Measurements from ENCODE around the gene PLEKHG3.

The PLEKHG3 gene

GRCh38 chr14:64717870-64718269 is 13.6 kb downstream of the PLEKHG3 start:
- TF ChIP-seq FOXP2 (optimal IDR thresholded peaks at IDR 0.05; ENCODE audit: control extremely low read depth, extremely low read length, insufficient read depth) (no peak), EZH2 (IDR thresholded peaks at IDR 0.05) (no peak), POLR2AphosphoS5 (IDR thresholded peaks at IDR 0.05; ENCODE audit: borderline replicate concordance, low read depth, low read length) (no peak)
- Histone ChIP-seq H3K9me3 (ENCODE audit: low read depth, low read length) (peaks cover 7% of the 10 kb centered on the region; the same call in 1 of the 2 replicates), H3K4me3 (no peak overlapping the region), H3K36me3 (ENCODE audit: insufficient read depth, low read length) (peaks cover 4% of the 10 kb centered on the region), H3K27ac (no peak overlapping the region), H3K9ac (ENCODE audit: insufficient read length) (no peak overlapping the region)
- DNase-seq (ENCODE audit: low read depth, low spot score), result no peak

- H3K9me3 ChIP-seq (ENCODE audit: low read depth, low read length), result no peaks in the 10 kb centered on the region
- no peak for TF ChIP-seq FOXP2 (optimal IDR thresholded peaks at IDR 0.05; ENCODE audit: control extremely low read depth, extremely low read length, insufficient read depth)
- no peak for TF ChIP-seq POLR2AphosphoS5 (IDR thresholded peaks at IDR 0.05; ENCODE audit: borderline replicate concordance, low read depth, low read length)
- TF ChIP-seq EZH2 (IDR thresholded peaks at IDR 0.05), result no peak
- H3K27ac ChIP-seq, result no peak overlapping the region
- H3K36me3 ChIP-seq (ENCODE audit: insufficient read depth, low read length), result no peaks in the 10 kb centered on the region; the same call in 1 of the 2 replicates
- H3K4me3 ChIP-seq, result no peak overlapping the region
- H3K9ac ChIP-seq (ENCODE audit: insufficient read length), result no peak overlapping the region
- no peak for DNase-seq (ENCODE audit: low read depth, low spot score)
Observed at GRCh38 chr14:64718762-64719161, 14.5 kb downstream of the PLEKHG3 start.

- Histone ChIP-seq H3K36me3 (ENCODE audit: insufficient read depth, low read length) (no peaks in the 10 kb centered on the region; the same call in 1 of the 2 replicates), H3K4me3 (no peak overlapping the region), H3K27ac (no peak overlapping the region), H3K9me3 (ENCODE audit: low read depth, low read length) (no peaks in the 10 kb centered on the region), H3K9ac (ENCODE audit: insufficient read length) (no peak overlapping the region)
- TF ChIP-seq EZH2 (IDR thresholded peaks at IDR 0.05) (no peak), POLR2AphosphoS5 (IDR thresholded peaks at IDR 0.05; ENCODE audit: borderline replicate concordance, low read depth, low read length) (no peak), FOXP2 (optimal IDR thresholded peaks at IDR 0.05; ENCODE audit: control extremely low read depth, extremely low read length, insufficient read depth) (no peak)
- DNase-seq (ENCODE audit: low read depth, low spot score), result no peak
Observed at GRCh38 chr14:64719601-64720000, 15.4 kb downstream of the PLEKHG3 start.

- H3K9ac ChIP-seq (ENCODE audit: insufficient read length), result no peak overlapping the region
- peak overlapping the region; percentile 75; the same call in 1 of the 2 replicates for H3K27ac ChIP-seq
Observed at GRCh38 chr14:64720131-64720576, 15.9 kb downstream of the PLEKHG3 start.

GRCh38 chr14:64721391-64721791 is 17.2 kb downstream of the PLEKHG3 start:
- Histone ChIP-seq H3K36me3 (ENCODE audit: insufficient read depth, low read length) (no peaks in the 10 kb centered on the region), H3K9ac (ENCODE audit: insufficient read length) (peak overlapping the region; percentile 30), H3K27ac (peak overlapping the region; percentile 75), H3K9me3 (ENCODE audit: low read depth, low read length) (no peaks in the 10 kb centered on the region), H3K4me3 (peak overlapping the region; percentile 54)
- DNase-seq (ENCODE audit: low read depth, low spot score), result peak; percentile 12
- TF ChIP-seq FOXP2 (optimal IDR thresholded peaks at IDR 0.05; ENCODE audit: control extremely low read depth, extremely low read length, insufficient read depth) (no peak), EZH2 (IDR thresholded peaks at IDR 0.05) (no peak), POLR2AphosphoS5 (IDR thresholded peaks at IDR 0.05; ENCODE audit: borderline replicate concordance, low read depth, low read length) (no peak)

More at GRCh38 chr14:64720131-64720576, 15.9 kb downstream of the PLEKHG3 start:
- no peak for DNase-seq (ENCODE audit: low read depth, low spot score)
- TF ChIP-seq FOXP2 (optimal IDR thresholded peaks at IDR 0.05; ENCODE audit: control extremely low read depth, extremely low read length, insufficient read depth) (no peak), POLR2AphosphoS5 (IDR thresholded peaks at IDR 0.05; ENCODE audit: borderline replicate concordance, low read depth, low read length) (no peak), EZH2 (IDR thresholded peaks at IDR 0.05) (no peak)
- Histone ChIP-seq H3K36me3 (ENCODE audit: insufficient read depth, low read length) (no peaks in the 10 kb centered on the region), H3K9me3 (ENCODE audit: low read depth, low read length) (no peaks in the 10 kb centered on the region), H3K4me3 (no peak overlapping the region)

- Histone ChIP-seq H3K27ac (peak overlapping the region; percentile 75), H3K36me3 (ENCODE audit: insufficient read depth, low read length) (no peaks in the 10 kb centered on the region), H3K4me3 (peak overlapping the region; percentile 54), H3K9ac (ENCODE audit: insufficient read length) (peak overlapping the region; percentile 30), H3K9me3 (ENCODE audit: low read depth, low read length) (no peaks in the 10 kb centered on the region)
- TF ChIP-seq POLR2AphosphoS5 (IDR thresholded peaks at IDR 0.05; ENCODE audit: borderline replicate concordance, low read depth, low read length) (no peak), EZH2 (IDR thresholded peaks at IDR 0.05) (no peak), FOXP2 (optimal IDR thresholded peaks at IDR 0.05; ENCODE audit: control extremely low read depth, extremely low read length, insufficient read depth) (no peak)
- no peak for DNase-seq (ENCODE audit: low read depth, low spot score)
Observed at GRCh38 chr14:64721899-64722298, 17.7 kb downstream of the PLEKHG3 start.

GRCh38 chr14:64722842-64723447 is 18.7 kb downstream of the PLEKHG3 start:
- no peak for DNase-seq (ENCODE audit: low read depth, low spot score)
- no peak overlapping the region for H3K27ac ChIP-seq
- no peak for TF ChIP-seq EZH2 (IDR thresholded peaks at IDR 0.05)
- no peak for TF ChIP-seq POLR2AphosphoS5 (IDR thresholded peaks at IDR 0.05; ENCODE audit: borderline replicate concordance, low read depth, low read length)
- no peak for TF ChIP-seq FOXP2 (optimal IDR thresholded peaks at IDR 0.05; ENCODE audit: control extremely low read depth, extremely low read length, insufficient read depth)

GRCh38 chr14:64723691-64724577 is 19.7 kb downstream of the PLEKHG3 start:
- TF ChIP-seq FOXP2 (optimal IDR thresholded peaks at IDR 0.05; ENCODE audit: control extremely low read depth, extremely low read length, insufficient read depth), result no peak
- no peak for TF ChIP-seq EZH2 (IDR thresholded peaks at IDR 0.05)
- TF ChIP-seq POLR2AphosphoS5 (IDR thresholded peaks at IDR 0.05; ENCODE audit: borderline replicate concordance, low read depth, low read length), result no peak
- no peak for DNase-seq (ENCODE audit: low read depth, low spot score)
- peaks cover 10% of the 10 kb centered on the region; the same call in 1 of the 2 replicates for H3K36me3 ChIP-seq (ENCODE audit: insufficient read depth, low read length)
- no peak overlapping the region for H3K9ac ChIP-seq (ENCODE audit: insufficient read length)
- no peak overlapping the region for H3K27ac ChIP-seq
- H3K9me3 ChIP-seq (ENCODE audit: low read depth, low read length), result no peaks in the 10 kb centered on the region
- no peak overlapping the region for H3K4me3 ChIP-seq

More at GRCh38 chr14:64722842-64723447, 18.7 kb downstream of the PLEKHG3 start:
- no peaks in the 10 kb centered on the region for H3K9me3 ChIP-seq (ENCODE audit: low read depth, low read length)
- H3K36me3 ChIP-seq (ENCODE audit: insufficient read depth, low read length), result peaks cover 3% of the 10 kb centered on the region; the same call in 1 of the 2 replicates
- H3K9ac ChIP-seq (ENCODE audit: insufficient read length), result no peak overlapping the region
- H3K4me3 ChIP-seq, result no peak overlapping the region

Data from SK-N-MC (cell line).